Neural progenitor cell (in vitro differentiated cells): ENCODE data around the gene HERC3. TPM values are rescaled to one million over a fixed set of nuclear protein-coding genes. Genes with fewer than 3 reads are reported as not detected.
A peak's percentile ranks its signal among the peaks of the same experiment; 100 is the strongest.

Experiments
- DNase-seq: peaks from one replicate; pipeline ENCODE4 v3.0.0-alpha.2; 2016; ENCODE audit warnings: low spot score
- H2AFZ ChIP-seq: fragments of 200-600 bp; sonication (generic); replicated peaks from 2 replicates; pipeline ENCODE4 v1.6.1; 2016; ENCODE audit warnings: antibody characterized with exemption
- H3F3A ChIP-seq: fragments of 200-600 bp; sonication (generic); 2 replicates; pipeline ENCODE4 v1.6.1; 2016; ENCODE audit warnings: antibody characterized with exemption, low read depth
- H3K27ac ChIP-seq: fragments of 200-600 bp; sonication (generic); 2 replicates; pipeline ENCODE4 v1.5.1; 2016; ENCODE audit warnings: mild to moderate bottlenecking
- H3K27me3 ChIP-seq: fragments of 200-600 bp; sonication (generic); 2 replicates; pipeline ENCODE4 v1.6.1; 2016; ENCODE audit warnings: mild to moderate bottlenecking, moderate library complexity
- H3K36me3 ChIP-seq: fragments of 200-600 bp; sonication (generic); 2 replicates; pipeline ENCODE4 v1.5.1; 2016
- H3K4me1 ChIP-seq: fragments of 200-600 bp; sonication (generic); 2 replicates; pipeline ENCODE4 v1.6.1; 2016; ENCODE audit warnings: mixed run types
- H3K4me2 ChIP-seq: fragments of 200-600 bp; sonication (generic); 2 replicates; pipeline ENCODE4 v1.6.1; 2016
- H3K4me3 ChIP-seq: fragments of 200-600 bp; sonication (generic); 2 replicates; pipeline ENCODE4 v1.5.1; 2016
- H3K79me2 ChIP-seq: fragments of 200-600 bp; sonication (generic); 2 replicates; pipeline ENCODE4 v1.6.1; 2016; ENCODE audit warnings: low read depth
- H3K9ac ChIP-seq: fragments of 200-600 bp; sonication (generic); 2 replicates; pipeline ENCODE4 v1.6.1; 2016
- H3K9me3 ChIP-seq: fragments of 200-600 bp; sonication (generic); 2 replicates; pipeline ENCODE4 v1.5.1; 2016; ENCODE audit warnings: low read depth
- H4K20me1 ChIP-seq: fragments of 200-600 bp; sonication (generic); 2 replicates; pipeline ENCODE4 v1.6.1; 2016; ENCODE audit warnings: low read depth
- H3K27ac Mint-ChIP-seq: 3 replicates; pipeline ENCODE4 v1.8.0; 2021; ENCODE audit warnings: mixed read lengths
- H3K27me3 Mint-ChIP-seq: 2 replicates; pipeline ENCODE4 v1.8.0; 2022; ENCODE audit warnings: low read depth, mild to moderate bottlenecking, inconsistent platforms, moderate library complexity, mixed read lengths; ENCODE audit not compliant: insufficient read depth
- H3K36me3 Mint-ChIP-seq: 3 replicates; pipeline ENCODE4 v1.8.0; 2021; ENCODE audit warnings: mixed read lengths
- H3K4me1 Mint-ChIP-seq: 3 replicates; pipeline ENCODE4 v1.8.0; 2021; ENCODE audit warnings: mixed read lengths
- H3K4me3 Mint-ChIP-seq: 3 replicates; pipeline ENCODE4 v1.8.0; 2021; ENCODE audit warnings: mild to moderate bottlenecking, moderate library complexity, mixed read lengths
- H3K9me3 Mint-ChIP-seq: 3 replicates; pipeline ENCODE4 v1.8.0; 2020; ENCODE audit warnings: mixed read lengths
- CTCF ChIP-seq: fragments of 200-600 bp; sonication (generic); IDR thresholded peaks from 2 replicates; pipeline ENCODE4 v1.5.1; 2017; ENCODE audit warnings: antibody characterized with exemption, mild to moderate bottlenecking
- EZH2 ChIP-seq: fragments of 200-600 bp; sonication (generic); IDR thresholded peaks from 2 replicates; pipeline ENCODE4 v1.6.1; 2017; ENCODE audit warnings: antibody characterized with exemption, mild to moderate bottlenecking, moderate library complexity
- EZH2phosphoT487 ChIP-seq: fragments of 200-600 bp; sonication (generic); IDR thresholded peaks from 2 replicates; pipeline ENCODE4 v1.6.1; 2017; ENCODE audit warnings: antibody characterized with exemption
- total RNA-seq: library from RNA; depleted of rRNA; stranded (reverse); fragments of >200 nt; gene quantifications from 2 replicates; pipeline ENCODE4 v1.2.3, GENCODE V29; 2015; ENCODE audit warnings: low replicate concordance

HERC3 gene
- 2.3 and 4.1 TPM in 2 replicates for total RNA-seq

DNA sequence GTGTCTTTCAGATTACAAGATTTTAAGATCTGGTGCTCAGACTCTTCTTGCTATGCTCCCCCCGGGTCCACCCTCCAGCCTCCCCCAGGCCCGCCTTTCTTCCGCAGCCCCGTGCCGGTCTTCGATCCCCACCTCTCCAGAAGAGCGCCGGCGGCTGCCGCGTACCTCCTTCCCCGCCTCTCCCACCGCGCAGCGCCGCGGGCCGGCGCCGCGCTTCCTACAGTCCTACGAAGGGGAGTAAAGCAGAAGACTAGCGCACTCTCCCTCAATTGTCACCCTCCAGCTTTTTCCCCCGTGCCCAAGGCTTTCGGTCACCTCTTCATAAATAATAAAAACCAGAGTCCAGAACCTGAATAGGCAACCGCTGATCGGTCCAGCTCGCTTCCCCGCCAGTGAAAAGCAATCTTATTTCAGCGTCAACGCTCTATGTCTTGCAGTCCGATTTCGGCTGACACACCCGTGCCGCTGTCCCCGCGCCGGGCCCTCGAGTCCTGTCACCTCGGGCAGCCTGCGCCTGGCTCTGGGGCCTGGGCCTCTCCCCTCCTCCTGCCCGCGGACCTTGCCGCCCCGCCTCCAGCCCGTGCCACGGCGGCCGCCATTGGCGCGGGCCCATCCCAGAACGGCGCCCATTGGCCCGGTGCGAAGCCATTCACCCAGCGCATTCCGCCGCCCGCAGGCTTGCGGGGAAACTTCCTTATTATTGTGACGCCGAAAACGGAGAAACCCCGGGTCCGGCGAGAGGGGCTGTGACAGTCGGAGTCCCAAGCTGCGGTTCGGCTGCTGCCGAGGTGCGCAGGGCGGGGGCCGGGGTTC is at the start of gene HERC3:
TSS of gene HERC3 (plus strand) at position 694 of the 813 bp plus-strand sequence. CDS start 13,344 bp downstream, outside the sequence.
- H3K4me3 Mint-ChIP-seq, result peak within 1 kb of the TSS; percentile 92
- H3K4me3 ChIP-seq, result peak within 1 kb of the TSS; percentile 60
- H3K27ac ChIP-seq, result no peak within 1 kb of the TSS
- DNase-seq, result peak; percentile 95
- no peaks in the 10 kb centered on the region for H4K20me1 ChIP-seq
- H3K9me3 Mint-ChIP-seq, result no peaks in the 10 kb centered on the region
- peak; percentile 8 for TF ChIP-seq CTCF
- peak; percentile 65 for TF ChIP-seq EZH2phosphoT487
- no peak for TF ChIP-seq EZH2
- peak within 1 kb of the TSS; percentile 91 for H3K4me2 ChIP-seq
- no peaks in the 10 kb centered on the region for H3K4me1 ChIP-seq
- no peaks in the 10 kb centered on the region for H3K9me3 ChIP-seq
- H3K79me2 ChIP-seq, result no peaks in the 10 kb centered on the region
- H3K27me3 ChIP-seq, result peaks cover 51% of the 10 kb centered on the region
- H3K27me3 Mint-ChIP-seq, result peaks cover 19% of the 10 kb centered on the region
- no peaks in the 10 kb centered on the region for H3K36me3 ChIP-seq
- no peaks in the 10 kb centered on the region for H3K36me3 Mint-ChIP-seq
- H2AFZ ChIP-seq, result peak within 1 kb of the TSS; percentile 86
- no peak within 1 kb of the TSS for H3K27ac Mint-ChIP-seq
- H3F3A ChIP-seq, result peaks cover 22% of the 10 kb centered on the region
- peaks cover 7% of the 10 kb centered on the region for H3K4me1 Mint-ChIP-seq
- no peak within 1 kb of the TSS for H3K9ac ChIP-seq

- Histone ChIP-seq H3K27me3 (no peaks in the 10 kb centered on the region), H4K20me1 (no peaks in the 10 kb centered on the region), H3K9ac (no peak overlapping the region), H3K4me1 (peaks cover 7% of the 10 kb centered on the region), H3F3A (no peaks in the 10 kb centered on the region), H3K79me2 (no peaks in the 10 kb centered on the region), H2AFZ (no peak overlapping the region), H3K36me3 (no peaks in the 10 kb centered on the region), H3K27ac (no peak overlapping the region), H3K9me3 (no peaks in the 10 kb centered on the region), H3K4me3 (no peak overlapping the region), H3K4me2 (no peak overlapping the region)
- H3K9me3 Mint-ChIP-seq, result no peaks in the 10 kb centered on the region
- H3K4me1 Mint-ChIP-seq, result no peaks in the 10 kb centered on the region
- TF ChIP-seq EZH2, result no peak
- no peak for TF ChIP-seq EZH2phosphoT487
- no peak for TF ChIP-seq CTCF
- no peak overlapping the region for H3K27ac Mint-ChIP-seq
- no peak for DNase-seq
- H3K36me3 Mint-ChIP-seq, result no peaks in the 10 kb centered on the region
- H3K27me3 Mint-ChIP-seq, result peaks cover 2% of the 10 kb centered on the region
- H3K4me3 Mint-ChIP-seq, result no peak overlapping the region
These were observed 42.5 kb upstream of the HERC3 start for GRCh38 chr4:88549815-88550214.

- Mint-ChIP-seq H3K4me1 (no peaks in the 10 kb centered on the region), H3K4me3 (no peak overlapping the region), H3K36me3 (no peaks in the 10 kb centered on the region), H3K27ac (no peak overlapping the region), H3K9me3 (no peaks in the 10 kb centered on the region), H3K27me3 (no peaks in the 10 kb centered on the region)
- Histone ChIP-seq H4K20me1 (no peaks in the 10 kb centered on the region), H3K4me1 (no peaks in the 10 kb centered on the region), H3F3A (no peaks in the 10 kb centered on the region), H3K27ac (no peak overlapping the region), H3K79me2 (no peaks in the 10 kb centered on the region), H3K9ac (no peak overlapping the region), H3K9me3 (no peaks in the 10 kb centered on the region), H3K36me3 (no peaks in the 10 kb centered on the region), H3K4me2 (no peak overlapping the region), H3K27me3 (no peaks in the 10 kb centered on the region), H3K4me3 (no peak overlapping the region), H2AFZ (no peak overlapping the region)
- no peak for DNase-seq
- TF ChIP-seq CTCF, result no peak
- no peak for TF ChIP-seq EZH2
- TF ChIP-seq EZH2phosphoT487, result no peak
These were observed 24.7 kb upstream of the HERC3 start for GRCh38 chr4:88567591-88567990.
